Measurements from ENCODE around the gene DMRTB1. TPM values are rescaled to one million over a fixed set of nuclear protein-coding genes. Genes with fewer than 3 reads are reported as not detected.

Gene DMRTB1
- total RNA-seq, 1 donor from 2014 or later, result not detected

DNA sequence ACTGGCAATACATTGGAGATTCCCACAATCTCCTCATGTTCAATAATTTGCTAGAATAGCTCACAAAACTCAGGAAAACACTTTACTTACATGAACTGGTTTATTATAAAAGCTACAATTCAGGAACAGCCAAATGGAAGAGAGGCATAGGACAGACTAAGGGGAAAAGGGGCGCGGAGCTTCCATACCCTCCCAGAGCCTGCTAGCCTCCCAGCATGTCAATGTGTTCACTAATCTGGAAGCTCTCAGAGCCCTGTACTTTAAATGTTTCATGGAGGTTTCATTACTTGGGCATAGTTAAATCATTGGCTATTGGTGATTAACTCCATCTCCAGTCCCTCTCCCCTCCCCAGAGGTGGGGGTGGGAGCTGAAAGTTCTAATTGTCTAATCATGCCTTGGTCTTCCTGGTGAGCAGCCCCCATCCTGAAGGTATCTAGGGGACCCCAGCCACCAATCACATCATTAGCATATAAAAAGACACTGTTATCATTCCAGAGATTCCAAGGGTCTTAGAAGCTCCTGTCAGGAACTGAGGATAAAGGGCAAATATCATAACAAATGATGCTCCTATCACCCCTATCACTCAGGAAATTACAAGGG is 10.9 kb upstream of the DMRTB1 start:
- intact Hi-C loops (cut with DNase I), result no loop called here
- no peak overlapping the region for H3K4me3 ChIP-seq
- no peak overlapping the region for H3K27ac ChIP-seq
- DNase-seq (no peak), ATAC-seq (no peak)
- peaks cover 9% of the 10 kb centered on the region for H3K27me3 ChIP-seq
- H3K4me1 ChIP-seq, result no peaks in the 10 kb centered on the region
- H3K9me3 ChIP-seq, result no peaks in the 10 kb centered on the region
- TF ChIP-seq, protein P1, sequence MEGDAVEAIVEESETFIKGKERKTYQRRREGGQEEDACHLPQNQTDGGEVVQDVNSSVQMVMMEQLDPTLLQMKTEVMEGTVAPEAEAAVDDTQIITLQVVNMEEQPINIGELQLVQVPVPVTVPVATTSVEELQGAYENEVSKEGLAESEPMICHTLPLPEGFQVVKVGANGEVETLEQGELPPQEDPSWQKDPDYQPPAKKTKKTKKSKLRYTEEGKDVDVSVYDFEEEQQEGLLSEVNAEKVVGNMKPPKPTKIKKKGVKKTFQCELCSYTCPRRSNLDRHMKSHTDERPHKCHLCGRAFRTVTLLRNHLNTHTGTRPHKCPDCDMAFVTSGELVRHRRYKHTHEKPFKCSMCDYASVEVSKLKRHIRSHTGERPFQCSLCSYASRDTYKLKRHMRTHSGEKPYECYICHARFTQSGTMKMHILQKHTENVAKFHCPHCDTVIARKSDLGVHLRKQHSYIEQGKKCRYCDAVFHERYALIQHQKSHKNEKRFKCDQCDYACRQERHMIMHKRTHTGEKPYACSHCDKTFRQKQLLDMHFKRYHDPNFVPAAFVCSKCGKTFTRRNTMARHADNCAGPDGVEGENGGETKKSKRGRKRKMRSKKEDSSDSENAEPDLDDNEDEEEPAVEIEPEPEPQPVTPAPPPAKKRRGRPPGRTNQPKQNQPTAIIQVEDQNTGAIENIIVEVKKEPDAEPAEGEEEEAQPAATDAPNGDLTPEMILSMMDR (IDR thresholded peaks at IDR 0.05), result no peak
- no peaks in the 10 kb centered on the region for H3K36me3 ChIP-seq

DNA sequence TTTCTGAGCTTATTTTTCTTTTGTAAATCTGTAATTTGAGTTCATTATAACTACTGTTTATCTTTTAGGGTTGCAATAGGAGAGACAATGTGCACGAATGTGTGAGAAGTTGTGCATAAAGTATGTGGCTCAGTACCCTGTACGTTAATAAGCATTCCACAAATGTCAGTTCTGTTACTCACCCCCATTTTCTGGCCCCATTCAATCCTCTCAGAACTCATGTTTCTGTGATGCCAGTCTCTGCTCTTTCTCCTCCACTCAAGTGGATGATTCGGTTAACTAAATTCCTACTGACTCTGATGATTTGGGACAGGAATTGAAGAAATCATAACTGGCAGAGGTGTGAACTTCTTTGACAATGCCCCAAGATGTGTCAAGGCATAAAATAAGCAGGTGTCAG is 10.2 kb upstream of the DMRTB1 start:
- ATAC-seq, result no peak
- no peak overlapping the region for H3K27ac ChIP-seq
- H3K9me3 ChIP-seq, result no peaks in the 10 kb centered on the region
- TF ChIP-seq, protein P1 (IDR thresholded peaks at IDR 0.05), result no peak
- peaks cover 9% of the 10 kb centered on the region for H3K27me3 ChIP-seq
- H3K4me1 ChIP-seq, result no peaks in the 10 kb centered on the region
- no peak for DNase-seq
- H3K36me3 ChIP-seq, result no peaks in the 10 kb centered on the region
- no peak overlapping the region for H3K4me3 ChIP-seq
- intact Hi-C loops (cut with DNase I), result no loop called here

DNA sequence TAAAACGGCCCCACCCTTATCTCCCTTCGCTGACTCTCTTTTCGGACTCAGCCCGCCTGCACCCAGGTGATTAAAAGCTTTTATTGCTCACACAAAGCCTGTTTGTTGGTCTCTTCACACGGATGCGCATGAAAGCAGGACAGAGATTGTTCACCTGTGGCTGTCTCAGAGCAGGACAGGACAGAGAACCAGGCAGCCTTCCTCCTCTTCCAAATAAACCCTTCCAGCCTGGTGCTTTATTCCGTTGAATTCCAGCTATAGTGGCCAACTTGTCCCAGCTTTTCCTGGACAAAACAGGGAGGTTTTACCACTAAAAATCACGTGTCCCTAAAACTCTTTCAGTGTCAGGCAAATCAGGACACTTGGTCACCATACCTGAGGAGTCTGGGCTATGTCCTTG is 9.5 kb upstream of the DMRTB1 start:
- H3K9me3 ChIP-seq, result no peaks in the 10 kb centered on the region
- ATAC-seq (no peak), DNase-seq (no peak)
- no peak overlapping the region for H3K4me3 ChIP-seq
- peaks cover 9% of the 10 kb centered on the region for H3K27me3 ChIP-seq
- intact Hi-C loops (cut with DNase I), result no loop called here
- TF ChIP-seq, protein P1 (IDR thresholded peaks at IDR 0.05), result no peak
- no peaks in the 10 kb centered on the region for H3K4me1 ChIP-seq
- no peaks in the 10 kb centered on the region for H3K36me3 ChIP-seq
- no peak overlapping the region for H3K27ac ChIP-seq

DNA sequence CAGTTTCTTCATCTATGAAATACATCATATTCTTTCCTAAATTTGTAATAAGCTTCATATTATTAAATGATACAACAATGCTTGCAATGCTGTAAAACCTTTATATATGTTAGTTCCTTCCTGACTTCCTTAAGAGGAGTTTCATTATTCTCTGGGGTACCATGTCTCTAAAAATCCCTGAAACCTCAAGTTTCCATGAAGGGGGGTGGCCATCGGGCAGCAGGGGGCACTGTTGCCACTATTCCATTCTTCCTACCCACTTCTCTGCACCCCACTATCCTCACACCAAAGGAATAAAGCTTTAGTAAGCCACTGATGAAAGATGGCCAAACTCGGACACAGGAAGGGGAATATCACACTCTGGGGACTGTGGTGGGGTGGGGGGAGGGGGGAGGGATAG is 9.0 kb upstream of the DMRTB1 start:
- Histone ChIP-seq H3K36me3 (no peaks in the 10 kb centered on the region), H3K27me3 (peaks cover 9% of the 10 kb centered on the region), H3K4me3 (no peak overlapping the region), H3K27ac (no peak overlapping the region), H3K9me3 (no peaks in the 10 kb centered on the region), H3K4me1 (no peaks in the 10 kb centered on the region)
- TF ChIP-seq, protein P1 (IDR thresholded peaks at IDR 0.05), result peak; percentile 22
- intact Hi-C loops (cut with DNase I), result no loop called here
- no peak for DNase-seq
- ATAC-seq, result no peak

DNA sequence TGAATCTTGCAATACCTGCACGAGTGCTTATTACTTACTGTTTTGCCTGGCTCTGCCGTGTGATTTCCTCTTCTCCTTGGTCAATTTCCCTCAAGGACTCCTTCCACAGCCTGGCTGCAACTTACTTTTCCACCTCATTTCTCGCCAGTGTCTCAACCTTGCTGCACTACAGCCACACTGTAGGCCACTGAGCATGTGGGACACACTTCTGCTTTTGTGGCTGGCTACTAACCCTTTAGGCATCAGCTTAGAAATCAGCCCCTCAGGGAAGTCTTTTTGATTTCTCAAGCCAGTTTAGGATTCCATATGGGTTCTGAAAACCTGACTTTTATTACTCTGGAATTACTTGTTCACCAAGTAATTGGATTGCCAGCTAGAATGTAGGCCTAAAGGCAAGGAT is 5.2 kb upstream of the DMRTB1 start:
- no peaks in the 10 kb centered on the region for H3K4me1 ChIP-seq
- ATAC-seq (peak; percentile 57), DNase-seq (no peak)
- peaks cover 9% of the 10 kb centered on the region for H3K27me3 ChIP-seq
- H3K27ac ChIP-seq, result no peak overlapping the region
- intact Hi-C loops (cut with DNase I), result no loop called here
- H3K36me3 ChIP-seq, result no peaks in the 10 kb centered on the region
- no peak overlapping the region for H3K4me3 ChIP-seq
- H3K9me3 ChIP-seq, result no peaks in the 10 kb centered on the region
- TF ChIP-seq, protein P1 (IDR thresholded peaks at IDR 0.05), result no peak

All from upper lobe of right lung (tissue), 1 donor.